GM19099 (cell line): ENCODE data around the gene CDH8.

Source experiments
- POLR2A ChIP-seq: IDR thresholded peaks from 3 replicates; pipeline ENCODE4 v1.6.1; 2011; ENCODE audit warnings: low read depth; ENCODE audit not compliant: insufficient read length; ENCODE audit errors: extremely low read depth

The CDH8 gene

GRCh38 chr16:61681673-61682072 is 354.6 kb downstream of the CDH8 start:
- TF ChIP-seq POLR2A: no peak

- TF ChIP-seq POLR2A: no peak
Observed at GRCh38 chr16:61681124-61681523, 355.1 kb downstream of the CDH8 start.

- TF ChIP-seq POLR2A: no peak
Observed at GRCh38 chr16:61678182-61678581, 358.1 kb downstream of the CDH8 start.

- TF ChIP-seq POLR2A: no peak
Observed at GRCh38 chr16:61677776-61678175, 358.5 kb downstream of the CDH8 start.

GRCh38 chr16:61676740-61677139 is 359.5 kb downstream of the CDH8 start:
- TF ChIP-seq POLR2A: no peak

GRCh38 chr16:61671161-61671560 is 365.1 kb downstream of the CDH8 start:
- no peak for TF ChIP-seq POLR2A

- TF ChIP-seq POLR2A: no peak
Observed at GRCh38 chr16:61665512-61665911, 370.7 kb downstream of the CDH8 start.

- TF ChIP-seq POLR2A: no peak
Observed at GRCh38 chr16:61659936-61660335, 376.3 kb downstream of the CDH8 start.

- TF ChIP-seq POLR2A: no peak
Observed at GRCh38 chr16:61654962-61655361, 381.3 kb downstream of the CDH8 start.

GRCh38 chr16:61653544-61653943 is 382.7 kb downstream of the CDH8 start:
- no peak for TF ChIP-seq POLR2A

GRCh38 chr16:61645561-61645960 is 390.7 kb downstream of the CDH8 start:
- TF ChIP-seq POLR2A: no peak

- TF ChIP-seq POLR2A: no peak
Observed at GRCh38 chr16:61644736-61645135, 391.5 kb downstream of the CDH8 start.

- no peak for TF ChIP-seq POLR2A
Observed at GRCh38 chr16:61617219-61617783, 418.9 kb downstream of the CDH8 start.

GRCh38 chr16:61616088-61616487 is 420.1 kb downstream of the CDH8 start:
- no peak for TF ChIP-seq POLR2A

- no peak for TF ChIP-seq POLR2A
Observed at GRCh38 chr16:61611847-61612491, 424.3 kb downstream of the CDH8 start.

- TF ChIP-seq POLR2A: no peak
Observed at GRCh38 chr16:61606581-61606980, 429.7 kb downstream of the CDH8 start.
